Fibroblast of villous mesenchyme (primary cell): ENCODE data around the gene TICAM1. TPM values are rescaled to one million over a fixed set of nuclear protein-coding genes. Genes with fewer than 3 reads are reported as not detected.
A peak's percentile ranks its signal among the peaks of the same experiment; 100 is the strongest.
"Not testable (repeated sequence)": the region's sequence is repeated elsewhere in the genome, so short reads cannot be mapped to it uniquely, and the experiment has no call there.

Source experiments
- DNase-seq: peaks from one replicate; pipeline ENCODE4 v3.0.0-alpha.2; 2010; ENCODE audit warnings: low read depth
- H3K4me3 ChIP-seq: 2 replicates; pipeline ENCODE4 v1.5.1; 2011; ENCODE audit warnings: low read depth, mild to moderate bottlenecking, low read length
- total RNA-seq: library from RNA; depleted of rRNA; stranded (reverse); fragments of >200 nt; gene quantifications from 2 replicates; pipeline ENCODE4 v1.2.3, GENCODE V29; 2012
- TF ChIP-seq, protein P1 (sequence below): IDR thresholded peaks from 2 replicates; pipeline ENCODE4 v1.5.1; 2012; ENCODE audit warnings: low read depth, mild to moderate bottlenecking, low read length; ENCODE audit not compliant: insufficient read depth

TICAM1 gene
- total RNA-seq, 1 donor = 3.5 TPM

- TF ChIP-seq, protein P1, sequence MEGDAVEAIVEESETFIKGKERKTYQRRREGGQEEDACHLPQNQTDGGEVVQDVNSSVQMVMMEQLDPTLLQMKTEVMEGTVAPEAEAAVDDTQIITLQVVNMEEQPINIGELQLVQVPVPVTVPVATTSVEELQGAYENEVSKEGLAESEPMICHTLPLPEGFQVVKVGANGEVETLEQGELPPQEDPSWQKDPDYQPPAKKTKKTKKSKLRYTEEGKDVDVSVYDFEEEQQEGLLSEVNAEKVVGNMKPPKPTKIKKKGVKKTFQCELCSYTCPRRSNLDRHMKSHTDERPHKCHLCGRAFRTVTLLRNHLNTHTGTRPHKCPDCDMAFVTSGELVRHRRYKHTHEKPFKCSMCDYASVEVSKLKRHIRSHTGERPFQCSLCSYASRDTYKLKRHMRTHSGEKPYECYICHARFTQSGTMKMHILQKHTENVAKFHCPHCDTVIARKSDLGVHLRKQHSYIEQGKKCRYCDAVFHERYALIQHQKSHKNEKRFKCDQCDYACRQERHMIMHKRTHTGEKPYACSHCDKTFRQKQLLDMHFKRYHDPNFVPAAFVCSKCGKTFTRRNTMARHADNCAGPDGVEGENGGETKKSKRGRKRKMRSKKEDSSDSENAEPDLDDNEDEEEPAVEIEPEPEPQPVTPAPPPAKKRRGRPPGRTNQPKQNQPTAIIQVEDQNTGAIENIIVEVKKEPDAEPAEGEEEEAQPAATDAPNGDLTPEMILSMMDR = no peak
- peak; percentile 28 for DNase-seq
- no peak overlapping the region for H3K4me3 ChIP-seq
These were observed 49.7 kb downstream of the TICAM1 start for GRCh38 chr19:4781801-4782200.

- TF ChIP-seq, protein P1 = no peak
- H3K4me3 ChIP-seq = no peak overlapping the region
- DNase-seq = no peak
These were observed 50.7 kb downstream of the TICAM1 start for GRCh38 chr19:4780860-4781259.

- DNase-seq, H3K4me3 ChIP-seq: not testable (repeated sequence)
These were observed 53.4 kb downstream of the TICAM1 start for GRCh38 chr19:4778124-4778523.

DNA sequence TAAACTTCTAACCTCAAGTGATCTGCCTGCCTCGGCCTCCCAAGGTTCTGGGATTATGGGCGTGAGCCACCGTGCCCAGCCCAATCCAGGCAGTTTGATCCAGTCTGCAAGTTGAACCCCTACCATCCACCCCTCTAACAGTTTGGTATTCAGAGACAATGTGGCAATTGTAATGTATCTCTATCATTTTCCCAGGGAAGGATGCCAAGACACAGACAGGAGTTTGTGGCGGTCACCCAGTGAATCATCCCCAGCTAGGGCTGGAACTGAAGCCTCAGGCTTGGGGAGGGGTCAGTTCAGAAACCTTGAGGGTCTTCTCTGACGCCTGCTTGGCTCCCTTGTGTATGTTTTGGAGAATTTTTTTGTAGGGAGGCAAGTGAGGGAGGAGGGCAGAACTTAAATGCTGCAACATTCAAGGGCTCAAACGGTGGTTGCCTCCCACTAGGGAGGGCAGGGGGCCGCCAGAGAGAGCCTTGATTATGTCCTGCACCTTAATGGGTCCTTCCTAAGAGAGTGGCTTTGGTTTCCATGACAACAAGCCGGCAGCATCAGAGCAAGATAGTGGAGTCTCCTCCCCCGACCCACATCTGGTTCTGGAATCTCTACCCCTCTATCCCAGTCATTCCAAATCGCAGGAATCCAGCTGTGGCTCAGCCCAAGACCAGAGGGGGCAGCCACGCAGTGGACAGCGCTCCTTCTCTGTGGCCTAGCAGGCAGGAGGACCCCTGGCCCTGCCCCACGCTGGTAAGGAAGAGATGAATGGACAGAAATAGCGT, 54.9 kb downstream of the TICAM1 start:
- TF ChIP-seq, protein P1 = no peak
- H3K4me3 ChIP-seq = no peak overlapping the region
- DNase-seq = no peak

DNA sequence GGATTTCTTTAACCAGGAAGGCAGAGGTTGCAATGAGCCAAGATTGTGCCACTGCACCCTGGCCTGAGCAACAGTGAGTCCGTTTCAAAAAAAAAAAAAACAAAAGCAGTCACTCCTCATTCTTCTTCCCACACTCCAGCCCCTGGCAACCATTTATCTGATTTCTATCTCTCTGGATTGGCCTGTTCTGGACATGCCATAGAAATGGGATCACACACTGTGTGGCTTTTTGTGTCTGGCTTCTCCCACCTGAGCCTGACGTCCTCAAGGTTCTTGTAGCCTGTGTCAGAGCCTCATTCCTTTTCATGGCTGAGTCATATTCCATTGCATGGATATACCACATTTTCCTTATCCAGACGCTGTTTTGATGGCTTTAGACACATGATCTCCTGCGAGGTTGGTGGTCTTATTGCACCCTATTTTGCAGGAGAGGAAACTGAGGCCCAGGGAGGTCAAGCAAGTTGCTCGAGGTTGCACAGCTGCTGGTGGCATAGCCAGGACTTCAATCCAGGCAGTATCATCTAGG, 55.8 kb downstream of the TICAM1 start:
- no peak overlapping the region for H3K4me3 ChIP-seq
- TF ChIP-seq, protein P1 = no peak
- DNase-seq = no peak

DNA sequence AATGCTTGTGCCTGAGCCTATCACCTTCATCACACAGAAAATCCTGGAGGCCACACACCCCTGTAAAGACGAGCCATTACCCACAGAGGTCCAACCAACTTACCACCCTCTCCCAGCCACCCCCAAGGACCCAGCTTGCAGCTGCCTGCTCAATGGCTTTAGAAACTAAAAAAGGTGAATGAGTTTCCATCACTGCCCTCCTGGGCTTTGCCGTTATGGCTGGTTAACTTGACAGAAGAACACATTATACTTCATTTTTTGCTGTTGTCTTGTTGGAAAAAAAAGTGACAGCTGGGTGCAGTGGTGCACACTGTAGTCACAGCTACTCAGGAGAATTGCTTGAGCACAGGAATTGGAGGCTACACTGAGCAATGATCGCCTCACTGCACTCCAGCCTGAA, 57.4 kb downstream of the TICAM1 start:
- TF ChIP-seq, protein P1 = no peak
- no peak overlapping the region for H3K4me3 ChIP-seq
- no peak for DNase-seq

GRCh38 chr19:4773047-4773640, 58.4 kb downstream of the TICAM1 start:
- TF ChIP-seq, protein P1 = no peak
- DNase-seq = no peak
- H3K4me3 ChIP-seq = no peak overlapping the region
